H1 (cell line): Measurements from ENCODE around the gene COMMD1.

Experiments
- EZH2 ChIP-seq: fragments of 200-600 bp; sonication (generic); IDR thresholded peaks from 2 replicates; pipeline ENCODE4 v1.7.1; 2012; ENCODE audit warnings: low read depth, mild to moderate bottlenecking, moderate library complexity, low read length, inconsistent platforms; ENCODE audit not compliant: severe bottlenecking
- POLR2AphosphoS5 ChIP-seq: IDR thresholded peaks from 2 replicates; pipeline ENCODE4 v1.6.1; 2011; ENCODE audit warnings: low read depth, low read length
- SIX5 ChIP-seq: IDR thresholded peaks from 2 replicates; pipeline ENCODE4 v1.6.1; 2011; ENCODE audit warnings: mild to moderate bottlenecking, low read depth, low read length
- TF ChIP-seq, protein P1 (sequence below), 3 experiments: IDR thresholded peaks; 1 replicate in 2 of 3; 2 replicates in 1 of 3; pipeline versions ENCODE4 v1.5.1 to v1.6.1; 2011; ENCODE audit warnings: low read length in 3 of 3, mild to moderate bottlenecking in 3 of 3, inconsistent platforms in 2 of 3, low read depth in 1 of 3, moderate library complexity in 1 of 3; ENCODE audit not compliant: insufficient read depth in 1 of 3; ENCODE audit errors: control extremely low read depth in 1 of 3

DNA sequence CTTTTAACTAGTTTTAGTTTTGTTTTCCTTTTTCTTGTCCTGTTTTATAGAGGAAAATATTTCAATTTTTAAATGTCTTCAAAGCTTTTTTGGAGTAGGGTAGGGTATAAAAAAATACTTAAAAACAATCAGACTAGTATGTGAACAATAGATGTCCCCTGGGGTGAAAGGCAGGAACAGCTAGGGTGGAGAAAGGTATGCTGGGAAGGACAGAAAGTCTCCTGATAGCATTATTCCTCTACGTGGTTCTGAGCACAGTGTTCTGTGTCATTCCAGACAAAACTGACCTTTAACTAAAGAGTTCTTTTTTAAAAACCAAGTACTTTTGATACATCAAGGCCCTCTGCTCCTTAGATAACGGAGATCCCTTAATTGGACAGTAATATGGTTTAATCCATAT, 258.4 kb downstream of the COMMD1 start:
- TF ChIP-seq SIX5 (no peak), EZH2 (no peak), POLR2AphosphoS5 (no peak)
- TF ChIP-seq, protein P1, sequence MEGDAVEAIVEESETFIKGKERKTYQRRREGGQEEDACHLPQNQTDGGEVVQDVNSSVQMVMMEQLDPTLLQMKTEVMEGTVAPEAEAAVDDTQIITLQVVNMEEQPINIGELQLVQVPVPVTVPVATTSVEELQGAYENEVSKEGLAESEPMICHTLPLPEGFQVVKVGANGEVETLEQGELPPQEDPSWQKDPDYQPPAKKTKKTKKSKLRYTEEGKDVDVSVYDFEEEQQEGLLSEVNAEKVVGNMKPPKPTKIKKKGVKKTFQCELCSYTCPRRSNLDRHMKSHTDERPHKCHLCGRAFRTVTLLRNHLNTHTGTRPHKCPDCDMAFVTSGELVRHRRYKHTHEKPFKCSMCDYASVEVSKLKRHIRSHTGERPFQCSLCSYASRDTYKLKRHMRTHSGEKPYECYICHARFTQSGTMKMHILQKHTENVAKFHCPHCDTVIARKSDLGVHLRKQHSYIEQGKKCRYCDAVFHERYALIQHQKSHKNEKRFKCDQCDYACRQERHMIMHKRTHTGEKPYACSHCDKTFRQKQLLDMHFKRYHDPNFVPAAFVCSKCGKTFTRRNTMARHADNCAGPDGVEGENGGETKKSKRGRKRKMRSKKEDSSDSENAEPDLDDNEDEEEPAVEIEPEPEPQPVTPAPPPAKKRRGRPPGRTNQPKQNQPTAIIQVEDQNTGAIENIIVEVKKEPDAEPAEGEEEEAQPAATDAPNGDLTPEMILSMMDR (IDR thresholded peaks at IDR 0.05; ENCODE audit: control extremely low read depth in 1 of 3, insufficient read depth in 1 of 3, low read depth in 1 of 3, low read length in 3 of 3) = no peak
